Measurements from ENCODE around the gene AXDND1.
"Not testable (repeated sequence)": the region's sequence is repeated elsewhere in the genome, so short reads cannot be mapped to it uniquely, and the experiment has no call there.

The AXDND1 gene, protein sequence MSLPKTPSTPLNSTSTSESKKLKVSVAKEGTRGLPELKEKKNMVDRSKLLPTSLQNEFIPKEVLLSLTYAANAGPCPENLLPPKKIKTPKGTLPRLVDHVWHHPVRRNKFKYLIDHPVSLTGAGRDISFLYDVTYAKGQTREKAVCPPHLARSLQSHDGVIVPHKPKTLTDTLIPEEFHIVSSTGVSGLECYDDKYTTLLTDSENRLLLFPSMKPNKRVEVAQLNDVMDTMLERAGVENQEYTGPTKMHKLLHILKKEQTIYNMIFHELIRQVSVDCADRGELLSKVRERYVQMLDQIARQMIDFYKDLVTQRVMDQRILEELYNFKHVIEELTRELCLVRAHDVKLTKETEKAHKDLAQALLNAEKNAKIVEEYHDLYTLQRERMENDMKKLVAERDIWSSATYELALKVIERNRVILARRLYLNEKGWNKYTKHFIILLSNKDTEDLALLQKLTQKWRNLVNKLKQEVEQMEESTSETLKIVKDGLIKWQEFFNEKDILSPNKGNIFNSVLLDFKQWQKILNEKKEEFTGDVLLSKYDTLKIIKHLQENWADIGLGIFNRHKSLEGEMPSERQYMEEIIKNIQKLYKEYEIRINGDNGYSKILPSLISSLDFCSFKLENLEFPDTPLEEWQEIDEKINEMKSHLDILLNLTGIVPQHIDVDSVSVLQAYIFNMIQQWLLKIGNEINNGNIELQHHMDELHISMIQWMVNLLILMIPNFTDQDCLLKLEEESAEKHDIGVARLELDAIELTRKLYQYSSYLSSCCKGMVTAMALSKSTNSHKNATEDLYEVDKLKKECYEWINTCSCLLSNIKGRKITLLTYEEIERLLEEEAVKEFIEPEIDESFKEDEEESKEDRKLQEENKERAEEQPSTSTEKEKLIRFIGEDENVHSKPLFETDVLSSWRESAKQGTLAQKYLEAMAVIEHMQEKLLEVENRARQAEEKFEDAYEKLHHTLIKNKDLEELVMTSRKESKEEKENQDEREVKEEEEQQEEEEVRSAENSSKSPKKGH

DNA sequence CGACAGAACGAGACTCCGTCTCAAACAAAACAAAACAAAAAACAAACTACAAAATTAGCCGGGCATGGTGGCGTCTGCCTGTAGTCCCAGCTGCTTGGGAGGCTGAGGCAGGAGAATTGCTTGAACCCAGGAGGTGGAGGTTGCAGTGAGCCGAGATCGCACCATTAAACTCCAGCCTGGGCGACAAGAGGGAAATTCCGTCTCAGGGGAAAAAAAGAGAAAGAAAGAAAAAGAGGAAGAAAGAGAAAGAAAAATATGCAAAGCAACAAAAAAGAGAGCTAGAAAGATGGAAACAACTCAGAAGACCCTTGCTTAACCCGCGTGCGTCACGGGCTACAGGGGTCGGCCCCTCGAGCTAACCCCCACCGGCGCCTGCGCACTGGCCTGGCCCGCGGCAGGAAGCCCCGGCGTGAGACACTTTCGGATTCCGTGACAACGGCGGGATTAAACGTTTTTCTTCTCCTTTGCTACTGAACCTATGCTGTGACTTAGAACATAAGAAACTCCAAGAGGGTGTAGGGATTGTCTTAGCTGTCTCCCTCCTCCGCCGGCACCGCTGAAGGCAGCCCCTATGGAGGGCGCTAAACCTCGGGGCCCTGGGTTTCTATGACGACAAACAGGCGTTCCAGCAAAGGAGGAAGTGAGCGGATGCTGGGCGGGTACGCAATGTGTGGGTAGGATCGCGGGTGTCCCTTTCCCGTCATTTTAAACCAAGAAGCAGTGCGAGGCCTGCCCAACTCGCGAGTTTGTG lies at the start of gene AXDND1:
Gene AXDND1 (plus strand): TSS at position 630 of the 751 bp plus-strand sequence. CDS start 539 bp downstream, outside the sequence.
- DNase-seq, result peak; percentile 84

DNA sequence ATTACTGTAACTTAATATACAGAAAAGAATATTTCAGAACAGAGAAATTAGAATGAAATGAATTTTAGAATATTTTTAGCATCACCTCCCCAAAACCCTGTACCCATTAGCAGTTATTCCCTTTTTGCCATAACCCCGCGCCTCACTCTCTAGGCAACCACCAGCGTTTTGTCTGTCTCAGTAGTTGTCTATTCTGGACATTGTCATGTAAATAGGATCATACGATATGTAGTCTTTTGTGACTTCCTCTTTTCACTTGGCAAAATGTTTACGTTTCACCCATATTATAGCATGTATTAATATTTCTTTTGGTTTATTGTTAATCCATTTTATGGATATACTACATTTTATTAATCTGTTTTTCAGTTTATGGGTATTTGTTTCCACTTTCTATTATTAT lies 47.3 kb upstream of the AXDND1 start:
- no peak for DNase-seq

DNA sequence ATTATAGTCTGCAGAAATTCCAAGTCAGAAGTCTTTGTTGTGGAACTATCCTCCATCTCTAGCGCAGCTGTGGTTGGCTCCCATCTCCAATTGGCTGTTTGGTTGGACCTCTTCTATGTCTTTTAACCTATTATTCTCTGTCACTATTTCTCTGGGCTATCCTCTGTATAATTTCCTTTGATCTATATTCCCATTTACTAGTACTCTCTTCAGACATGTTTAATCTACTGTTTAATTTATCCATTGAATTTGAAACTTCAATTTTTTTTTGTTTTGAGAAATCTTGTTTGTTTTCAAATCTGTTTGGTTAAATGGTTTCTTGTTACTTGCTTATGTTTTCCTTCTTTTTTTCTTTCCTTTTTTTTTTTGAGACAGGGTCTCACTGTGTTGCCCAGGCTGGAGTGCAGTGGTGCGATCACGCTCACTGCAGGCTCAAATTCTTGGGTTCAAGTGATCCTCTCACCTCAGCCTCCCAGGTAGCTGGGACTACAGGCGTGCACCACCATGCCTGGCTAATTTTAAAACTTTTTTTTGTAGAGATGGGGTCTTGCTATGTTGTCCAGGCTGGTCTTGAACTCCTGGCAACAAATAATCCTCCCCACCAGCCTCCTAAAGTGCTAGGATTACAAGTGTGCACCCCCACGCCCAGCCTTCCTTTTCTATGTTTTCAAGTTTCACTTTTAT lies 44.1 kb upstream of the AXDND1 start:
- DNase-seq, result no peak

DNA sequence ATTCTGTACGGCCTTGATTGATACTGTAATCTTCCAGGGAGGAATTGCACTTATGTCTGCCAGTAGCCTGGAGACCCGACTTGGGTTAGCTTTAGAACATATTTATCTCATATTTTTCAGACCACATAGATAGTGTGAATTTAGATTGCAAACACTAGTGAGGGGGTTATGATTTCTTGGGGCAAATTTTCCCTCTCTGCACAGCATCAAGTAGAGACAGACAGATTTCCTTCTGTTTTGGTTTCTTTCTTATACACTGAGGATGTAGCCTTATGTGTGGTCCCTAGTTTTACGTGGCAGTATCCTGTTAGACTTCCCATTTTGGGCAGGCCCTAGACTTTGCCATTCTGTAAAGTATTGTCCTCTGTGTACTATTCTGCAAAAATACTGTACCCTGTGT lies 43.2 kb upstream of the AXDND1 start:
- DNase-seq, result no peak

DNA sequence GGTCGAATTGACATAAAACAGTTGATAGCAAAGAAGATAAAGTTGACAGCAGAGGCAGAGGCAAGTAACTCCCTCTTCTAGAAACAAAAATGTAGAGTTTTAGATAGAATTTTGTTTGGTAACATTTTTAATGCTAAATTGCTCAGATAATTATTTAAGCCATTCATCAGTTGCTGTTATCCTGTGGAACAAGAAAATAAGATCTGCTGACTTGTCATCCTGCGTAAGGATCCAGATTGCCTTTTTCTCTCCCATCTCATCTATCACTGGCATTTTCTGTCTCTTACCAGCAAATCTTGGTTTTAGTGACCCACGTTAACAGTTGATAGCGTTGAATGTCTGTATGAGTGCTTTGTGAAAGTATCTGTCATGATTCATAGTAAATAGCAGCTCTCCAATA lies 42.3 kb upstream of the AXDND1 start:
- no peak for DNase-seq

DNA sequence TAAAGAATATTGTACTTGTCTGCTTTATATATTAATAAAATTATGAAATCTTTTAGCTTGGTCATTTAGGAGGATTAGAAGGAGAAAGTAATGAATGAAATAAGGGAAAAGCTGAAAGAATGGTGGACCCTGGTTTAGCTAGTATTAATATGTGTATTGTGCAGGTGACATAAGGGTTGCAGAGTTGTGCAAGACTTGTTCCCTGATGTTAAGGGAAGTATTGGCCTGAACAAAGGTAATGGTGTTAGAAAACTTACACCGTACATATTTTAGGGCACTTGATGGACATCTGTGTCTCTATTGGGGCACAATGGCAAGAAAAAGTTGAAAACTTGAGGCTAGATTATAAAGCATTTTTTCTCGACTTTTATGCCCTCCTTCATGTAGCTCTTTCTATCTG lies 39.9 kb upstream of the AXDND1 start:
- no peak for DNase-seq

DNA sequence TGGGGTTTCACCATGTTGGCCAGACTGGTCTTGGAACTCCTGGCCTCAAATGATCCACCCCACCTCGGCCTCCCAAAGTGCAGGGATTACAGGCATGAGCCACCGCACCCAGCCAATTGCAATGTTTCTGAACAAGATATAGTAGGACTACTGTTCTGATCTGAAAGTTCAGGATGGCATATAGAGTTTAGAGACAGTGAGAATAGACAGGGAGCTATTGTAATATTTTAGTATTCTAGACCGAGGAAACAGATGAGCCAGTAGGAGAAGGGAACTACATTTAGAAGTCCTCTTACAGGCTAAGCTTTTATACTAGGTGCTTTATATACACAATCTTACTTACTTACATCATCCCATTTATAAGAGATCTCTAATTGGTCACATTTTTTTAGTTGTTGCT lies 39.0 kb upstream of the AXDND1 start:
- DNase-seq, result no peak

DNA sequence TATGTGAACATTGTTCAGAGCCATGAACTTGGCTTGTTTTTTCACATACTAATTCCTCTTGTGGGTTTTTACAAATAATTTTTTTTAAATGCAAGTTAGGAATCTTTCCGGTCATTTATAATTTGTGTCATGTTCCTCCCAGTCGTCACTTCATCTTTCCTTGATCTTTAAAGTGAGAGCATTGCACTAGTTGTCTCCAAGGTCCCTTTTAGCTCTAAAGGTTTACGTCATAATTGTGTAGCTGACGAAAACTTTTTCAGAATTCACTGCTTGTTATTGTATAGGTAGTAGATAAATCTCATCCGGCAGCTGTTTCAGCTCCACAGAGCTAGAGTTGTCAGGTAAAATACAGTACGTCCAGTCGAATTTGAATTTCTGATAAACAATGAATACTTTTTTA lies 38.6 kb upstream of the AXDND1 start:
- DNase-seq, result no peak

DNA sequence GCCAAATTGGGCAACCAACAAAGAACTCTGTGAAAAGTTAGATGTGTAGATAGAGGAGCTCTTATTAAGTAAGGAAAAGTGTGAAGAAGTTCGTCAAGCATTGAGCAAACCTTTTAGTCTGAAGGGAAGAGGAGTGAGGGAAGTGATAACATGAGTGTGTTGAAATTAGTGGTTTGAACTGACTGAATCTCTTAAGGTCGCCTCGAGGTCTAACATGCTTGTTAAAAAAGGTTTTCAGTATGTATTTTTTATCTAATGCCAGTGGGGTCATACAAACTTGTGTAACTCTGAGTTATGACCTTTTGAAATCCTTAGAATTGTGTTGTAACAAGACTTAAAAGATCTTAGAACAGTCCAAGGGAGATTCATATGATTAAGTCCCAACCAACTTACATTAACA lies 38.1 kb upstream of the AXDND1 start:
- DNase-seq, result no peak

DNA sequence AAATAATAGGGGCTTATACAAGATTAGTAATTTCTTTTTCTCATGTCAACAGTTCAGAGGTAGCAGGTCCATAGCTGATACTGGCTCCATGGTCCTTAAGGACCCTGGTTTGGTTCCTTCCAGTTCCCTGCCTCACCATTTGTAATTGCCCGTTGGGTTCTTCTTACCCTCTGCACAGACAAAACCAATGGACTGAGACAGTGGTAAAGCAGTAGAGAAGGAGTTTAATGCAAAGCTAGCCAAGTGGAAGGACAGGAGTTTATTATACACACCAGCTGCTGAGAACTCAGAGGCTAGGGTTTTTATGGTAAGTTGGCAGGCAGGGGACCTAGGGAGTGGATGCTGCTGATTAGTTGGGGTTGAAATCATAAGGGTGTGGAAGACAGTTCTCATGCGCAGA lies 35.9 kb upstream of the AXDND1 start:
- no peak for DNase-seq

DNA sequence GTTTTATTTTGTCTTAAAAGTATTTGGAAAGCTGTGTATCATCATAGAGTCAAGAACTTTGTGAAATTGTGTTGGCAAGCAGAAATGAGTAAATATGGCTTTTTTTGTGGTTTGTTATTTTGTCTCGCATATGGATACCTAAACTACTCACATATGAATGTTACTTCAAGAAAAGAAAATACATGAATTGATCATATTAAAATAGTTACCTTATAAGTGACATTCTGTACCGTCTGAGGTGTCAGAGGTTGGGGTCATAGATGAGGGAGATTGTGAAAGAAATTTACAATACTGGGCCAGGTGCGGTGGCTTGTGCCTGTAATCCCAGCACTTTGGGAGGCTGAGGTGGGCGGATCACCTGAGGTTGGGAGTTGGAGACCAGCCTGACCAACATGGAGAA lies 31.3 kb upstream of the AXDND1 start:
- DNase-seq, result no peak

DNA sequence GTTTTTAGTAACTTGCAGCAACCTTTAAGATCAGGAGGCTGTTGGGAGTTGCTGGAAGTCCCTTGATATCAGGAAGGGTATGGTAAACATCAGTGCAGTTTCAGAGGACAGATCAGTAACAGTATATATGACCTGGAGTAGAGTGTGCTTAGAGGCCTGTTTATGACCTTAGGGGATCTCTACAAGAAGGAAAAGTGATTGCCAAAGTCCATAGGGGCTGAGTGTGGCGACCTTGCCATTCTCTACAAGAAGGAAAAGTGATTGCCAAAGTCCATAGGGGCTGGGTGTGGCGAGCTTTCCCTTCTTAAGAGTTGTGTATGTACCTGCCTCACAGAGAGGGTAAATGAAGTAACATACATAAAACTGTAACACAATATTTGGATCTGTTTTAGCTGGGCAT lies 28.5 kb upstream of the AXDND1 start:
- no peak for DNase-seq

DNA sequence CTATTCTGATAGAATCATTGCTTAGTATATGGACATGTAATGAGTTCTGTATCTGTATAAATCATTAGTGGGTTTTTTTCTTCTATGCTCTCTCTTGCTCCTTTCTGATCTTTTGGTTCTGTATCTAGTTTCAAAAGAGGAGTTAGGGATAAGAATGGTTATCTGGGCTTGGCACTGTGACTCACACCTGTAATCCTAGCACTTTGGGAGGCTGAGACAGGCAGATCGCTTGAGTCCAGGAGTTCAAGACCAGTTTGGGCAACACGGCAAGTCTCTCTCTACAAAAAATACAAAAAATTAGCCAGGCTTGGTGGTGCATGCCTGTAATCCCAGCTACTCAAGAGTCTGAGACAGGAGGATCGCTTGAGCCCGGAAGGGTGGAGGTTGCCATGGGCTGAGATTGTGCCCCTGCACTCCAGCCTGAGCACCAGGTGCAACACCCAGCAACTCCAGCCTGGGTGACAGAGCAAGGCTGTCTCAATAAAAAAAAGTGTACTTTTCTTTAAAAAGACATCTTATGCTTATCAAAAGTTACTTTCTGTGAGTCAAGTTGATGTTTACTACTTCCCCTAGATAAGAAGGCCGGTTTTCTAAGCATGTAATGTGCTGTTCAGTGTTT lies 27.7 kb upstream of the AXDND1 start:
- no peak for DNase-seq

DNA sequence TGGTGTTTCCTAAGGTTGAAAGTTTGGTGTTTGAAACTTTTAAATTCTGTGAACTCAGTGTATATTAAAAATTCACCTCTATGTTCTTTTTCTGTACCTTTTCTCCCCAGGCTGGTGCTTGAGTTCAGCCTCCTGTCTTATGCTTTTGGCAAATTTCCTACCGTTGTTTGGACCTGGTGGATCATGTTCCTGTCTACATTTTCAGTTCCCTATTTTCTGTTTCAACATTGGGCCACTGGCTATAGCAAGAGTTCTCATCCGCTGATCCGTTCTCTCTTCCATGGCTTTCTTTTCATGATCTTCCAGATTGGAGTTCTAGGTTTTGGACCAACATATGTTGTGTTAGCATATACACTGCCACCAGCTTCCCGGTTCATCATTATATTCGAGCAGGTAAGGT lies 24.9 kb upstream of the AXDND1 start:
- DNase-seq, result no peak

DNA sequence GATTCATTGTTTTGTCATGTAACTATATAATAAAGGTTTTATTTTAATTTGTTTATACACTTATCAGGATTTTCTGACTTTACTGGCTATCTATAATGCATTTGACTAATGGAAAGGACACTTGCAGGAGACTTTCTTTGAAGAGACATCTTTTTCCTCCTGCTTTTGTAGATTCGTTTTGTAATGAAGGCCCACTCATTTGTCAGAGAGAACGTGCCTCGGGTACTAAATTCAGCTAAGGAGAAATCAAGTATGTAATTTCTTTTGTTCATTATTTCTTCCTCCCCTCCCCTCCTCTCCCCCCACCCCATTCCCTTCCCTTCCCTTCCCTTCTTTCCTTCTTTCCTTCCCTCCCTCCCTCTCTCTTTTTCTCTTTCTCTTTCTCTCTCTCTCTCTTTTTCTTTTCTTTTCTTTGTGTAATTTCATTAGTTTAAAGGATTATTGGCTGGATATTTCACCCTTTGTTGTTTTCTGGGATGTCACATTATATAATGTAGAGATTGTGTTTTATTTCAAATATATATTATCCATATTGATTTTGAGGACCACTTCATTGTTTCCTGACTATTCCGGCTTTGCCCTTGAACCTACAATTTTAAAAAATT lies 23.7 kb upstream of the AXDND1 start:
- no peak for DNase-seq

DNA sequence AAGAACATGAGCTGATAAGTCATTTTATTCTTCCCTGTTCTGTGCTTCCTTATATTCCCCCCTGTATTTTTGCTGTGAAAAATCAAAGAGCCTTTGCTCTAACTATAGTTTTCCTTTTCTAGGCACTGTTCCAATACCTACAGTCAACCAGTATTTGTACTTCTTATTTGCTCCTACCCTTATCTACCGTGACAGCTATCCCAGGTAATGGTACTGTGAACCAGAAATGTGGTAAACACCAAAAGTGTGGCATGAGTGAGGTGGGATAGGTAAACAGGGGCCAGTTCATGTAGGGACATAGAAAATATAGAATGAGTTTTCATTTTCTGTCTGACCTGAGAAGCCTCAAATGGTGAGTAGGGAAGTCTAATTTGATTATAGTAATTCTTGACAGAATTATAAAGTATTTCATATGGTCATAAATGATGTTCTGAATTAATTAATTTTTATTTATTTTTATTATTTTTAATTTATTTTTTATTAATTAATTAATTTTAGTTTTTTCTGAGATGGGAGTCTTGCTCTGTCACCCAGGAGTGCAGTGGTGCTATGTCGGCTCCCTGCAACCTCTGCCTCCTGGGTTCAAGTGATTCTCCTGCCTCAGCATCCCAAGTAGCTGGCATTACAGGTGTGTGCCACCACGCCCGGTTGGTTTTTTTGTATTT lies 22.9 kb upstream of the AXDND1 start:
- no peak for DNase-seq

DNA sequence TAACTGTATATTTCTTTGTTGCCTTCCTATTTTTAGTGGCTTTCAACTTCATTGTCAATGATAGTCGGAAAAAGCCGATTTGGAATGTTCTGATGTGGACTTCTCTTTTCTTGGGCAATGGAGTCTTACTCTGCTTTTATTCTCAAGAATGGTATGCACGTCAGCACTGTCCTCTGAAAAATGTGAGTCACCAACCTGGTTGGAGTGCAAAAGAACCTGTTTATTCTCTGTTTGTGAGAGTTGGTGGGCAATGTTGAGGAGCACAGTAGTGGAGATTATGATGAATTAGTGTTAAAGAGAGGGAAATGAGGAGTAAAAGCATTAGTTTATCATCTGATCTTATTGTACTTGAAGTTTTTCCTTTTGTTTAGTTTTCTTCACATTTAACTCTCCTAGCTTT lies 14.5 kb upstream of the AXDND1 start:
- DNase-seq, result no peak

DNA sequence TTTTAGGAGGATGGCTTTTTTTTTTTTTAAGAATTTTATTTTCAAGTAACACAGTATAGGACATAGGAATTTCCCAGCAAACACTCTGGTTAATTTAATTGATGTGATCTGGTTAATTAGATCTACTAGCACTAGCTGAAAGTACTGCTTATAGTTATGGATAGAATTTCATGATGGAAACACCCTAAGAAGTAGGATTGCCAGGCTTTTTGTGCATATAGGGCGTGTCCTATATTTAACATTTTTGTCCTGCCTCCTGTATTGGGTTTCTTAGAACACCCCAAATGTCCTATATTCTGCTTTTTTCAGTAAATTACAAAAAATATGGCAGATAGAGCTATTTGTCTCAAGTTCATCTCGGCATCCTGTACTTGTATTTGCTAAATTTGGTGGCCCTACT lies 13.5 kb upstream of the AXDND1 start:
- no peak for DNase-seq

DNA sequence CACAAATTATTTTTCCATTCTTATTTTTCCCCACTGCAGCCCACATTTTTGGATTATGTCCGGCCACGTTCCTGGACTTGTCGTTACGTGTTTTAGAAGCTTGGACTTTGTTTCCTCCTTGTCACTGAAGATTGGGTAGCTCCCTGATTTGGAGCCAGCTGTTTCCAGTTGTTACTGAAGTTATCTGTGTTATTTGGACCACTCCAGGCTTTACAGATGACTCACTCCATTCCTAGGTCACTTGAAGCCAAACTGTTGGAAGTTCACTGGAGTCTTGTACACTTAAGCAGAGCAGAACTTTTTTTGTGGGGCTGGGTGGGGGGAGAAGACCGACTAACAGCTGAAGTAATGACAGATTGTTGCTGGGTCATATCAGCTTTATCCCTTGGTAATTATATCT lies 12.2 kb upstream of the AXDND1 start:
- DNase-seq, result no peak

DNA sequence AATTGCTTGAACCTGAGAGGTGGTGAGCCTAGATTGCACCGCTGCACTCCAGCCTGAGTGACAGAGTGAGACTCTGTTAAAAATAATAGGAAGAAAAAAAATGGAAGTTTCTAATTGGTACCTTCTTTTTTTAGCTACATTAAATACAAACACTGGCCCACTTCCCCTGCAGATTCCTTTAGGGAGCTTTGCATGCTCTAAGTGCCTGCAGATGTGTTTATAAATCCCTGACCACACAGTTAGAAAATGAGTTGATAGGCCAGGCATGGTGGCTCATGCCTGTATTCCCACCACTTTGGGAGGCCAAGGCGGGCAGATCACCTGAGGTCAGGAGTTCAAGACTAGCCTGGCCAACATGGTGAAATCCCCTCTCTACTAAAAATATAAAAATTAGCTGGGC lies 4.1 kb upstream of the AXDND1 start:
- not testable (repeated sequence) for DNase-seq

Measured in NCI-H774 (cell line).